ENCODE results near the gene SELL. TPM values are rescaled to one million over a fixed set of nuclear protein-coding genes. Genes with fewer than 3 reads are reported as not detected.

SELL gene
- total RNA-seq, 4 donors from 2014 or later: 1.4 to 27.7 (median 5.3) TPM

DNA sequence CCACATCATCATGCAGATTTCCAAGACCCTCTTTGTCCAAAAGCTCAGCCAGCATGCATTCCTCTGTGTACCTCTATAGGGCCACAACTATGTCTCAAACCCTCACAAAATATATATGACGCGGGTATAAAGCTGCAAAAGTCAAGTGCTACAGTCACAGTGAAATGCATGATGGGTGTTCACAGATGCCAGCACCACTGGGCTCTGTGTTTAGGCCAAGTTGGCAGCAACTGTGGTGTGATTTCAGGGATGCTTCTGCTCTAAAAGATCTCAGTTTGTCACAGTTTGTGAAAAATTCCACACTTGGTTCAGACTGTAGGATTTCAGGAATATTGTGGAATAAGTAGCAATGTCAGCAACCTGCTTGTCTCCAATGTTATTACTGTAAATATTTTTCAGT lies 57.5 kb downstream of the SELL start:
- ATAC-seq (ENCODE audit: low FRiP score) (no peak), DNase-seq (ENCODE audit: low spot score) (no peak)
- TF ChIP-seq, protein P1, sequence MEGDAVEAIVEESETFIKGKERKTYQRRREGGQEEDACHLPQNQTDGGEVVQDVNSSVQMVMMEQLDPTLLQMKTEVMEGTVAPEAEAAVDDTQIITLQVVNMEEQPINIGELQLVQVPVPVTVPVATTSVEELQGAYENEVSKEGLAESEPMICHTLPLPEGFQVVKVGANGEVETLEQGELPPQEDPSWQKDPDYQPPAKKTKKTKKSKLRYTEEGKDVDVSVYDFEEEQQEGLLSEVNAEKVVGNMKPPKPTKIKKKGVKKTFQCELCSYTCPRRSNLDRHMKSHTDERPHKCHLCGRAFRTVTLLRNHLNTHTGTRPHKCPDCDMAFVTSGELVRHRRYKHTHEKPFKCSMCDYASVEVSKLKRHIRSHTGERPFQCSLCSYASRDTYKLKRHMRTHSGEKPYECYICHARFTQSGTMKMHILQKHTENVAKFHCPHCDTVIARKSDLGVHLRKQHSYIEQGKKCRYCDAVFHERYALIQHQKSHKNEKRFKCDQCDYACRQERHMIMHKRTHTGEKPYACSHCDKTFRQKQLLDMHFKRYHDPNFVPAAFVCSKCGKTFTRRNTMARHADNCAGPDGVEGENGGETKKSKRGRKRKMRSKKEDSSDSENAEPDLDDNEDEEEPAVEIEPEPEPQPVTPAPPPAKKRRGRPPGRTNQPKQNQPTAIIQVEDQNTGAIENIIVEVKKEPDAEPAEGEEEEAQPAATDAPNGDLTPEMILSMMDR (IDR thresholded peaks at IDR 0.05): no peak

DNA sequence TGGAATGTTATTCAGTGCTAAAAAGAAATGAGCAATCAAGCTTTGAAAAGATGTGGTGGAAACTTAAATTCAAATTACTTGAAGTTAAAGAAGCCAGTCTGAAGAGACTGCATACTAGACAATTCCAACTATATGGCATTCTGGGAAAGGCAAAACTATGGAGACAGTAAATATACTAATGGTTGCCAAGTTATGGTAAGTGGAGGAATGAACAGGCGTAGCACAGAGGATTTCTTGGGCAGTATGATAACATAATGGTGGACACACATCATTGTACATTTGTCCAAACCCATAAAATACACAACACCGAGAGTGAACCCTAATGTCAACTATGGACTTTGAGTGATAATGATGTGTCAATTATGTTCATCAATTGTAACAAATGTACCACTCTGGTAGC lies 60.4 kb downstream of the SELL start:
- ATAC-seq (ENCODE audit: low FRiP score): no peak
- DNase-seq (ENCODE audit: low spot score): no peak
- TF ChIP-seq, protein P1 (IDR thresholded peaks at IDR 0.05): no peak

DNA sequence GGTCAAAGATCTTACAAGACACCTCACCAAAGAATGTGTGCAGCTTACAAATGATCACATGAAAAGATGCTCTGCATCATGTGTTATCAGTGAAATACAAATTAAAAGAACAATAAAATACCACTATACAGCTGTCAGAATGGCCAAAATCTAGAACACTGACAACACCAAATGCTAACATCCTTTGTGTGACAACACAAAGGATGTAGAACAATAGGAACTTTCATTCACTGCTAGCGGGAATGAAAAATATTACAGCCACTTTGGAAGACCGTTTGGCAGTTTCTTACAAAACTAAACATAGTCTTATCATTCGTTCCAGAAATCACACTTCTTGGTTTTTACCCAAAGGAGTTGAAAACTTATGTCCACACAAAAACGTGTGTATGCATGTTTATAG lies 60.9 kb downstream of the SELL start:
- TF ChIP-seq, protein P1 (IDR thresholded peaks at IDR 0.05): no peak
- no peak for ATAC-seq (ENCODE audit: low FRiP score)
- DNase-seq (ENCODE audit: low spot score): no peak

DNA sequence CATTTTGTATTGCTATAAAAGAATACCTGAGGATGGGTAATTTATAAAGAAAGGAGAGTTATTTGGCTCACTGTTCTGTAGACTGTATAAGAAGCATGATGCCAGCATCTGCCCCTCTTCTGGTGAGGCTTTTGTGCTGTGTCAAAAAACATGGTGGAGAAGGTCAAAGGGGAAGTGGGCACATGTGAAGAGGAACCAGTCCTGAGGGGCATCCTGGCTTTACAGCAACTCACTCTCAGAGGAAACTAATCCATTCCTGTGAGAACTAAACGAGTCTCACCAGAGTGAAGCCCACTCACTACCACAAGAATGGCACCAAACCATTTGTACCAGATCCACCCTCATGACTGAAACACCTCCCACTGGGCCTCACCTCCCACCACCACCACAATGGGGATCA lies 62.7 kb downstream of the SELL start:
- DNase-seq (ENCODE audit: low spot score): no peak
- TF ChIP-seq, protein P1 (IDR thresholded peaks at IDR 0.05): no peak
- ATAC-seq (ENCODE audit: low FRiP score): no peak

DNA sequence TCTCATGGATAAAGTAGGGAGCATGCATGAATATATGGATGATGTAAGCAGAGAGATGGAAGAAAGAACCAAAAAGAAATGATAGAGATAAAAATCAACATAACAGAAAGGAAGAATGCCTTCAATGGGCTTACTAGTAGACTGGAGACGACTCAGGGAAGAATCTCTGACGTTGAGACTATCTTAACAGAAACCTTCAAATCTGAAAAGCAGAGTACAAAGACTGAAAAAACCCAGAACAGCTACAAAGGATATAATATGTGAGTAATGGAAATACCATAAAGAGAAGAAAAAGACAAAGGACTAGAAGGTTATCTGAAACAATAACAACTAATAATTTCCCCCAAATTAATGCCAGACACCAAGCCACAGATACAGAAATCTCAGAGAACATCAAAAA lies 63.2 kb downstream of the SELL start:
- TF ChIP-seq, protein P1 (IDR thresholded peaks at IDR 0.05): no peak
- DNase-seq (ENCODE audit: low spot score) (no peak), ATAC-seq (ENCODE audit: low FRiP score) (no peak)

DNA sequence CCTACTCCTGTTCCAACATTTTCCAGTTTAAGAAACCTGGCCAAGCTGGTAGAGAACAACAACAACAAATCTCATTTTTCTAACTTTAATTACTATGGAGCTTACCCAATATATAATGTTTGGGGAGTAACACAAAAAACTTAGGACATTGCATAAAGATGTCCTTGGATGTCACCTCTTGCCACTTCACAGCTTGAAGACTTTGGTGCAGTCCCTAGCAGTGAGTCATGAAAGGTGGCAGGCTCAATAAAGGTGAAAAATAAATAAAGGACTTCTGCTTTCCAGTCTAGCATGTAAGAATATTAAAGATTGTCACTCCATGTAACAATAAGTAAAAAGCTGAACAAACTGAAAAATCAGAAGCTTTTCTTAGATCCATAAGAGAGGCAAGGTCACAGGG lies 63.9 kb downstream of the SELL start:
- ATAC-seq (ENCODE audit: low FRiP score) (no peak), DNase-seq (ENCODE audit: low spot score) (no peak)
- TF ChIP-seq, protein P1 (IDR thresholded peaks at IDR 0.05): no peak

DNA sequence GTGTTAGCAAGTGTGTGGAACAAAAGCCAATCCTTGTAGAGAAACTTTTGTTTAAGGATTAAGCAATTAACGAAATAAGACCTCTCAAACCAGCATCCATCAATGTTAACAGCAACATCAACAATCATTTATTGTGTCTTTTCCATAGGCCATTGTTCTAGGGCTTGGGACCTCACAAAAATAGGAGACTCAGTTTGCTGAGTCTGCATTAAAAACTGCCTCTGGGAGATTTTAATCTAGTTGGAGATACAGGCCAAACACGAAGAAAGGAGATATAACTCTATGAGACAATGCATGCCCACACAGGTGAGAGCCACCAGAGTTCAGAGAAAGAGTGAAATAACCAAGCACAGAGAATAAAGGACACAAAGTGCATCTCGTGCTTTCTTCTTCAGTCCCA lies 67.1 kb downstream of the SELL start:
- ATAC-seq (ENCODE audit: low FRiP score) (no peak), DNase-seq (ENCODE audit: low spot score) (no peak)
- TF ChIP-seq, protein P1 (IDR thresholded peaks at IDR 0.05): no peak

Other genes starting within 250 kb of the SELL start
- gene SLC19A2, start 225.7 kb downstream of the SELL start, total RNA-seq: 100 to 1,000 TPM in 2 of 4 donors, 10 to 100 TPM in 2; 48.8 to 195 (median 96.0) TPM
- gene F5, start 125.1 kb downstream of the SELL start, total RNA-seq: 1 to 10 TPM; 1.4 to 5.0 (median 3.7) TPM
- gene SELP, start 81.5 kb downstream of the SELL start, total RNA-seq: 10 to 100 TPM in 3 of 4 donors, 1 to 10 TPM in 1; 8.2 to 74.5 (median 27.5) TPM
- 10 to 100 TPM in 2 of 4 donors, 1 to 10 TPM in 2; 2.2 to 62.8 (median 16.7) TPM for gene SELE, start 22.5 kb upstream of the SELL start, total RNA-seq
- 1 to 10 TPM; 1.9 to 7.1 (median 3.5) TPM for gene METTL18, start 83.3 kb upstream of the SELL start, total RNA-seq
- 10 to 100 TPM in 2 of 4 donors, 1 to 10 TPM in 2; 7.0 to 17.2 (median 10.9) TPM for gene SCYL3, start 182.3 kb upstream of the SELL start, total RNA-seq

Data from omental fat pad (tissue), 4 donors.